Stimulated activated CD8-positive, alpha-beta memory T cell treated with anti-CD3 and anti-CD28 coated beads, Interleukin-12 subunit alpha, Interleukin-12 subunit beta, amount 100 ng/mL, for 4 hours (primary cell): ENCODE results near the gene EHBP1.

Experiments used
- DNase-seq: peaks from one replicate; pipeline ENCODE4 v3.0.0-alpha.2; 2020; ENCODE audit warnings: low read depth

EHBP1 gene

GRCh38 chr2:62785216-62785615 is 79.7 kb downstream of the EHBP1 start:
- no peak for DNase-seq

GRCh38 chr2:62785810-62786597 is 80.5 kb downstream of the EHBP1 start:
- no peak for DNase-seq

- DNase-seq = no peak
Observed at GRCh38 chr2:62787386-62787785, 81.9 kb downstream of the EHBP1 start.

- DNase-seq = no peak
Observed at GRCh38 chr2:62789518-62789917, 84.0 kb downstream of the EHBP1 start.

GRCh38 chr2:62789918-62790317 is 84.4 kb downstream of the EHBP1 start:
- DNase-seq = no peak

GRCh38 chr2:62792408-62792807 is 86.9 kb downstream of the EHBP1 start:
- no peak for DNase-seq

- no peak for DNase-seq
Observed at GRCh38 chr2:62793213-62793612, 87.7 kb downstream of the EHBP1 start.

GRCh38 chr2:62794791-62795190 is 89.3 kb downstream of the EHBP1 start:
- DNase-seq = no peak

GRCh38 chr2:62795341-62795740 is 89.8 kb downstream of the EHBP1 start:
- DNase-seq = no peak

GRCh38 chr2:62797107-62797506 is 91.6 kb downstream of the EHBP1 start:
- no peak for DNase-seq

- DNase-seq = no peak
Observed at GRCh38 chr2:62800618-62801017, 95.1 kb downstream of the EHBP1 start.

- no peak for DNase-seq
Observed at GRCh38 chr2:62801110-62801509, 95.6 kb downstream of the EHBP1 start.

- no peak for DNase-seq
Observed at GRCh38 chr2:62801814-62802523, 96.5 kb downstream of the EHBP1 start.

- no peak for DNase-seq
Observed at GRCh38 chr2:62803961-62804360, 98.4 kb downstream of the EHBP1 start.

GRCh38 chr2:62806231-62806630 is 100.7 kb downstream of the EHBP1 start:
- DNase-seq = no peak

- no peak for DNase-seq
Observed at GRCh38 chr2:62808554-62808953, 103.0 kb downstream of the EHBP1 start.

- DNase-seq = no peak
Observed at GRCh38 chr2:62811086-62811485, 105.6 kb downstream of the EHBP1 start.

GRCh38 chr2:62811972-62812371 is 106.5 kb downstream of the EHBP1 start:
- no peak for DNase-seq

- DNase-seq = no peak
Observed at GRCh38 chr2:62812921-62813825, 107.7 kb downstream of the EHBP1 start.

- no peak for DNase-seq
Observed at GRCh38 chr2:62814123-62814522, 108.6 kb downstream of the EHBP1 start.

GRCh38 chr2:62817348-62817747 is 111.8 kb downstream of the EHBP1 start:
- no peak for DNase-seq

- DNase-seq = no peak
Observed at GRCh38 chr2:62817995-62818713, 112.6 kb downstream of the EHBP1 start.
